WTC11 (cell line): Measurements from ENCODE around the gene TOGARAM2. TPM values are rescaled to one million over a fixed set of nuclear protein-coding genes. Genes with fewer than 3 reads are reported as not detected.

Source experiments
- ATAC-seq: fragments of 200-7000 bp; cut with Tn5 transposase; 2 replicates; pipeline ENCODE4 v1.10.0; 2021; ENCODE audit warnings: mild to moderate bottlenecking, moderate library complexity
- CTCF ChIA-PET: fragments of 300-600 bp; sonication (Branson Sonifier 250); formaldehyde crosslinking; loops from one replicate; lab custom pipeline; 2021; ENCODE audit warnings: antibody characterized with exemption; lab: Charles Lee
- POLR2A ChIA-PET: fragments of 350-600 bp; sonication (Branson Sonifier 250); formaldehyde crosslinking; loops from one replicate; lab custom pipeline; 2021; ENCODE audit warnings: antibody characterized with exemption; lab: Charles Lee
- DNase-seq: peaks from one replicate; pipeline ENCODE4 v3.0.0; 2021; ENCODE audit warnings: low spot score
- H3K27ac Mint-ChIP-seq: 2 replicates; pipeline ENCODE4 v1.8.0; 2021; ENCODE audit warnings: mixed read lengths
- H3K27me3 Mint-ChIP-seq: 2 replicates; pipeline ENCODE4 v1.8.0; 2021; ENCODE audit warnings: low read depth, mild to moderate bottlenecking, moderate library complexity, mixed read lengths
- H3K36me3 Mint-ChIP-seq: 2 replicates; pipeline ENCODE4 v1.8.0; 2021; ENCODE audit warnings: mixed read lengths
- H3K4me1 Mint-ChIP-seq: 2 replicates; pipeline ENCODE4 v1.8.0; 2022; ENCODE audit warnings: mixed read lengths
- H3K4me3 Mint-ChIP-seq: 2 replicates; pipeline ENCODE4 v1.8.0; 2021; ENCODE audit warnings: mild to moderate bottlenecking, moderate library complexity, mixed read lengths
- H3K9me3 Mint-ChIP-seq: 2 replicates; pipeline ENCODE4 v1.8.0; 2021; ENCODE audit warnings: mixed read lengths
- ARID4B ChIP-seq: sonication (generic); formaldehyde crosslinking; IDR thresholded peaks from 2 replicates; pipeline ENCODE4 v1.8.0; 2023; ENCODE audit warnings: missing genetic modification reagents, mild to moderate bottlenecking, borderline replicate concordance
- CREB1 ChIP-seq: sonication (generic); formaldehyde crosslinking; IDR thresholded peaks from 2 replicates; pipeline ENCODE4 v1.8.0; 2023; ENCODE audit warnings: mild to moderate bottlenecking, missing genetic modification reagents
- FOXJ3 ChIP-seq: sonication (generic); formaldehyde crosslinking; IDR thresholded peaks from 2 replicates; pipeline ENCODE4 v1.9.0; 2021; ENCODE audit warnings: missing genetic modification reagents, mild to moderate bottlenecking, borderline replicate concordance
- FOXP1 ChIP-seq: sonication (generic); formaldehyde crosslinking; IDR thresholded peaks from 2 replicates; pipeline ENCODE4 v1.8.0; 2022; ENCODE audit warnings: missing genetic modification reagents, mild to moderate bottlenecking, moderate library complexity, borderline replicate concordance
- MYBL2 ChIP-seq: sonication (generic); formaldehyde crosslinking; IDR thresholded peaks from 2 replicates; pipeline ENCODE4 v1.8.1; 2023; ENCODE audit warnings: mild to moderate bottlenecking, moderate library complexity, missing genetic modification reagents
- NFATC4 ChIP-seq: fragments of 250-450 bp; sonication (Bioruptor Pico); IDR thresholded peaks from 2 replicates; pipeline ENCODE4 v1.9.0; 2021; ENCODE audit warnings: mild to moderate bottlenecking
- NFE2L1 ChIP-seq: sonication (generic); formaldehyde crosslinking; IDR thresholded peaks from 2 replicates; pipeline ENCODE4 v1.8.1; 2023; ENCODE audit warnings: missing genetic modification reagents
- OVOL2 ChIP-seq: fragments of 250-450 bp; sonication (Bioruptor Pico); IDR thresholded peaks from 2 replicates; pipeline ENCODE4 v1.9.0; 2021; ENCODE audit warnings: mild to moderate bottlenecking, borderline replicate concordance
- ZBTB43 ChIP-seq: sonication (generic); formaldehyde crosslinking; IDR thresholded peaks from 2 replicates; pipeline ENCODE4 v1.8.1; 2023; ENCODE audit warnings: mild to moderate bottlenecking, missing genetic modification reagents
- ZMAT4 ChIP-seq: fragments of 250-450 bp; sonication (Bioruptor Pico); IDR thresholded peaks from 2 replicates; pipeline ENCODE4 v1.9.0; 2021; ENCODE audit warnings: mild to moderate bottlenecking
- ZNF281 ChIP-seq: sonication (generic); formaldehyde crosslinking; IDR thresholded peaks from 2 replicates; pipeline ENCODE4 v1.8.0; 2023; ENCODE audit warnings: mild to moderate bottlenecking, missing genetic modification reagents
- ZNF396 ChIP-seq: fragments of 250-450 bp; sonication (Bioruptor Pico); IDR thresholded peaks from 2 replicates; pipeline ENCODE4 v1.8.0; 2021; ENCODE audit warnings: mild to moderate bottlenecking, moderate library complexity, borderline replicate concordance
- total RNA-seq: library from RNA; stranded (reverse); gene quantifications from 3 replicates; pipeline ENCODE4 v1.2.3, GENCODE V29; 2021
- TF ChIP-seq, protein P1 (sequence below): sonication (generic); formaldehyde crosslinking; conservative IDR thresholded peaks from 2 replicates; pipeline ENCODE4 v1.8.1; 2023; ENCODE audit warnings: mild to moderate bottlenecking, low read depth, missing genetic modification reagents, moderate library complexity
- TF ChIP-seq, protein P2 (sequence below): fragments of 250-450 bp; sonication (Bioruptor Pico); IDR thresholded peaks from 2 replicates; pipeline ENCODE4 v1.9.0; 2021; ENCODE audit warnings: moderate library complexity, mild to moderate bottlenecking, inconsistent platforms, borderline replicate concordance
- TF ChIP-seq, protein P3 (sequence below): sonication (generic); formaldehyde crosslinking; IDR thresholded peaks from 2 replicates; pipeline ENCODE4 v1.8.0; 2022; ENCODE audit warnings: mild to moderate bottlenecking, missing genetic modification reagents

Gene TOGARAM2
- total RNA-seq, 1 experiment from 2014 or later = 1.0 TPM

GRCh38 chr2:29063646-29064345 is 82.7 kb downstream of the TOGARAM2 start:
- ChIA-PET CTCF (interaction anchor here (0.9 kb wide), 1 partner anchor 245 kb away, joined by 3 read pairs; no protein-coding TSS in a partner anchor), POLR2A (no interaction called here)
- ATAC-seq (no peak), DNase-seq (no peak)
- no peak for TF ChIP-seq OVOL2 (CRISPR knock-in tag)
- TF ChIP-seq NFE2L1 (CRISPR knock-in tag) = no peak
- TF ChIP-seq NFATC4 = no peak
- Mint-ChIP-seq H3K36me3 (no peaks in the 10 kb centered on the region), H3K27me3 (no peaks in the 10 kb centered on the region), H3K27ac (no peak overlapping the region), H3K4me1 (peaks cover 15% of the 10 kb centered on the region), H3K4me3 (no peak overlapping the region), H3K9me3 (no peaks in the 10 kb centered on the region)

- H3K4me1 Mint-ChIP-seq = peaks cover 15% of the 10 kb centered on the region
- no peaks in the 10 kb centered on the region for H3K9me3 Mint-ChIP-seq
- no peak overlapping the region for H3K27ac Mint-ChIP-seq
- DNase-seq (no peak), ATAC-seq (no peak)
- ChIA-PET CTCF (interaction anchor here (0.9 kb wide), 1 partner anchor 244 kb away, joined by 3 read pairs; no protein-coding TSS in a partner anchor), POLR2A (no interaction called here)
- H3K4me3 Mint-ChIP-seq = no peak overlapping the region
- H3K27me3 Mint-ChIP-seq = no peaks in the 10 kb centered on the region
- TF ChIP-seq, protein P1, sequence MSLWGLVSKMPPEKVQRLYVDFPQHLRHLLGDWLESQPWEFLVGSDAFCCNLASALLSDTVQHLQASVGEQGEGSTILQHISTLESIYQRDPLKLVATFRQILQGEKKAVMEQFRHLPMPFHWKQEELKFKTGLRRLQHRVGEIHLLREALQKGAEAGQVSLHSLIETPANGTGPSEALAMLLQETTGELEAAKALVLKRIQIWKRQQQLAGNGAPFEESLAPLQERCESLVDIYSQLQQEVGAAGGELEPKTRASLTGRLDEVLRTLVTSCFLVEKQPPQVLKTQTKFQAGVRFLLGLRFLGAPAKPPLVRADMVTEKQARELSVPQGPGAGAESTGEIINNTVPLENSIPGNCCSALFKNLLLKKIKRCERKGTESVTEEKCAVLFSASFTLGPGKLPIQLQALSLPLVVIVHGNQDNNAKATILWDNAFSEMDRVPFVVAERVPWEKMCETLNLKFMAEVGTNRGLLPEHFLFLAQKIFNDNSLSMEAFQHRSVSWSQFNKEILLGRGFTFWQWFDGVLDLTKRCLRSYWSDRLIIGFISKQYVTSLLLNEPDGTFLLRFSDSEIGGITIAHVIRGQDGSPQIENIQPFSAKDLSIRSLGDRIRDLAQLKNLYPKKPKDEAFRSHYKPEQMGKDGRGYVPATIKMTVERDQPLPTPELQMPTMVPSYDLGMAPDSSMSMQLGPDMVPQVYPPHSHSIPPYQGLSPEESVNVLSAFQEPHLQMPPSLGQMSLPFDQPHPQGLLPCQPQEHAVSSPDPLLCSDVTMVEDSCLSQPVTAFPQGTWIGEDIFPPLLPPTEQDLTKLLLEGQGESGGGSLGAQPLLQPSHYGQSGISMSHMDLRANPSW = no peak
- no peak for TF ChIP-seq ZBTB43 (CRISPR knock-in tag)
- no peak for TF ChIP-seq OVOL2 (CRISPR knock-in tag)
- TF ChIP-seq, protein P2, sequence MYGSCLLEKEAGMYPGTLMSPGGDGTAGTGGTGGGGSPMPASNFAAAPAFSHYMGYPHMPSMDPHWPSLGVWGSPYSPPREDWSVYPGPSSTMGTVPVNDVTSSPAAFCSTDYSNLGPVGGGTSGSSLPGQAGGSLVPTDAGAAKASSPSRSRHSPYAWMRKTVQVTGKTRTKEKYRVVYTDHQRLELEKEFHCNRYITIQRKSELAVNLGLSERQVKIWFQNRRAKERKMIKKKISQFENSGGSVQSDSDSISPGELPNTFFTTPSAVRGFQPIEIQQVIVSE (CRISPR knock-in tag) = no peak
- TF ChIP-seq ZNF281 = no peak
- TF ChIP-seq FOXJ3 (CRISPR knock-in tag) = no peak
- TF ChIP-seq FOXP1 (CRISPR knock-in tag) = no peak
- TF ChIP-seq, protein P3, sequence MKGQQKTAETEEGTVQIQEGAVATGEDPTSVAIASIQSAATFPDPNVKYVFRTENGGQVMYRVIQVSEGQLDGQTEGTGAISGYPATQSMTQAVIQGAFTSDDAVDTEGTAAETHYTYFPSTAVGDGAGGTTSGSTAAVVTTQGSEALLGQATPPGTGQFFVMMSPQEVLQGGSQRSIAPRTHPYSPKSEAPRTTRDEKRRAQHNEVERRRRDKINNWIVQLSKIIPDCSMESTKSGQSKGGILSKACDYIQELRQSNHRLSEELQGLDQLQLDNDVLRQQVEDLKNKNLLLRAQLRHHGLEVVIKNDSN = no peak
- TF ChIP-seq MYBL2 (CRISPR knock-in tag) = no peak
- no peak for TF ChIP-seq CREB1 (CRISPR knock-in tag)
- TF ChIP-seq ZMAT4 = no peak
- TF ChIP-seq ZNF396 (CRISPR knock-in tag) = no peak
- TF ChIP-seq ARID4B (CRISPR knock-in tag) = no peak
- H3K36me3 Mint-ChIP-seq = no peaks in the 10 kb centered on the region
These were observed 83.2 kb downstream of the TOGARAM2 start for GRCh38 chr2:29064346-29064715.
